RCC 7860 (cell line): ENCODE data around the gene SLC28A1.
"Not testable (repeated sequence)": the region's sequence is repeated elsewhere in the genome, so short reads cannot be mapped to it uniquely, and the experiment has no call there.

Experiments
- DNase-seq: peaks from one replicate; pipeline ENCODE4 v3.0.0-alpha.2; 2015; ENCODE audit warnings: low spot score
- FAIRE-seq: peaks from 2 replicates; lab custom pipeline; 2012; peaks lifted over from hg19 to GRCh38; lab: Jason Lieb, UNC

Gene SLC28A1

DNA sequence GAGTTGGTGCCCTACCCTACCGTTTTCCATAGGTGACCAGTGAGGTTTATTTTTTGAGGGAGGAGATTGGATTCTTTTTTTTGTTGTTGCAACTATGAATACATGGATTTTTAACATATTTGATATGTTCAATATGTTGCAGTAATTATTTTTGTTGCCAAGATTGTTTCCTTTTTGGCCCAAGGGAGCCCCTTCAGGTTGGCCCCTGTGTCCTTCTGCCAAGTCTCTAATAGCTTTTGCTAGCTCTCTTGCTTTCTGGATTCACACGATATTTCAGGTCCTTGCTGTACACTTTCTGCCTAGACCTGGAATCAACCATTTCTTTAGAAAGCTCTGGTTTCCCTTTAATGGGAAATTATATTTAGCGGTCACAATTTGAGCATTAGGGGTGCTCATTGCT, 22.7 kb upstream of the SLC28A1 start:
- FAIRE-seq (no peak), DNase-seq (no peak)

DNA sequence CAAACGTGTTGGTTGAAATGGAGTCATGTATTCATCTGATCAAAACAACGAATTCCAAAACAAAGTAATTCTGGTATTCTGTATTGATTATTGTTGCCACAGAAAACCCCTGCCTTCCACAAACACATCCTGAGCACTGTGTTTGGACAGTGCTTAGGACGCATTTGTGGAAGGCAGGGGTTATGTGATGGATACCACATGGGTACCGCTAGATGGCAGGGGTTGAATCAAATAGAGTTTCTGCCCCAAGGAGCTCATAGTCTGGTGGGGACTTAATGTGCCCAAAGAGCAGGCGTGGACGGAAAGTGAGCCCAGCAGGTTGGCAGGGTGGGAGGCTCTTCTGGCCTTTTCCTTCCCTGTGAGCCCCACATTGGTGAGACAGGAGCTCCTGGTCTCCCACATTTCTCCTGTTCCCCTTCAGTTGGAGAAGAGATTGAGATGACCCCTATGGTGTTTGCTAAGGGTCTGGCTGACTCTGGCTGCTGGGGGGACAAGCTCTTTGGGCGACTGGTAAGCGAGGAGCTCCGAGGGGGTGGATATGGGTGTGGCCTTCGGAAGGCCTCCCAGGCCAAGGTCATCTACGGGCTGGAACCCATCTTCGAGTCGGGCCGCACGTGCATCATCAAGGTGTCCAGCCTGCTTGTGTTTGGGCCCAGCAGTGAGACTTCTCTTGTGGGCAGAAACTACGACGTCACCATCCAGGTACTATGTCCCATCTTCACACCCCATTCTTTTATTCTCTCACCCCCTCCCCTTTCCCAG, 22.1 kb upstream of the SLC28A1 start:
- FAIRE-seq: no peak
- DNase-seq: no peak

DNA sequence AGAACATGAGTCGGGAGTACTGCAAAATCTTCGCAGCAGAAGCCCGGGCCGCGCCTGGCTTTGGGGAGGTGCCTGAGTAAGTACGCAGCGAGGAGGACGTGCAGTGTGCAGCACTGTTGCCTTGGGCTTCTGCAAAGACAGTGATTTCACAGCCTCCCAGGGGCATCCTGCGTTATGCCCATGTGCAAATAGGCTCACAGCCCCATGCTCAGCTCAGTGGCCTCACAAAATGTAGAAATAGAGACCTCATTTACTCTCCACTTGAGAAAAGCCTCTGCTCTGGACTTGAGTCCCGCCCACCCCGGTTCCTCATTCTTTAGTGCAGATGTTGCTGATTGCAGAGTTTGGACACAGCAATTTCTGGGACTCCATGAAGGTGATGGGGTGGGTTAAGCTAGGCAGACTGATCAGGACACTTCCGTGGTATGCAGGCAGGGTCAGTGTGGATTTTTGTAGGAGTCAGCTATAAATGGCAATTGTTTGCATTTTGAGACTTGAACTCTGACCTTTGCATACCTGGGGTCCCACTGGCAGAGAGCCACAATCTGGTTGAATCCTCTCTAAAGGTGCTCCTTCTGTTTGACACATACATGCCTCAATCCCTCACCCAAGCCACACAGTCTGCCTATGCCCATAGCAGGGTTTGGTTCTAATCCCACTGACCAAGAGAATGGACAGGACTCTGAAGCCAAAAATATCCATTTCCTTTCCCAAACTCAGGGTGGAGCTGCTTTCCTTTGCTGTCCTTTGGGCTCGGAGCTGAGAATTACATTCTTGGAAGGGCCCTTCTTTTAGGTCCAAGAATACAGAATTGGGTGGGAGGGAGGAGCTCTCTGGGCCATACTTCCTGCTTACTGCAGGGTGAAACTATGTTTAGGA, 20.7 kb upstream of the SLC28A1 start:
- DNase-seq: no peak
- FAIRE-seq: no peak

DNA sequence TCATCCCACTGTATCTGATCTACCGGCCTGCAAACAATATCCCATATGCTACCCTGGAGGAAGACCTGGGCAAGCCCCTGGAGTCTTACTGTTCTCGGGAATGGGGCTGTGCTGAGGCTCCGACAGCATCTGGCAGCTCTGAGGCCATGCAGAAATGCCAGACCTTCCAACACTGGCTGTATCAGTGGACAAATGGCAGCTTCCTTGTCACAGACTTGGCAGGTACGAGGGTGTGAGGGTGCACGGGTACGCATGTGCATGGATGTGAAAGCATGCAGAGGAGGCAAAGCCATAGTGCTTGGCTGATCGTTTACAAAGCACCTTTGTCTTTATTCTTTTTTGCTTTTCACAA, 20.0 kb upstream of the SLC28A1 start:
- FAIRE-seq: no peak

DNA sequence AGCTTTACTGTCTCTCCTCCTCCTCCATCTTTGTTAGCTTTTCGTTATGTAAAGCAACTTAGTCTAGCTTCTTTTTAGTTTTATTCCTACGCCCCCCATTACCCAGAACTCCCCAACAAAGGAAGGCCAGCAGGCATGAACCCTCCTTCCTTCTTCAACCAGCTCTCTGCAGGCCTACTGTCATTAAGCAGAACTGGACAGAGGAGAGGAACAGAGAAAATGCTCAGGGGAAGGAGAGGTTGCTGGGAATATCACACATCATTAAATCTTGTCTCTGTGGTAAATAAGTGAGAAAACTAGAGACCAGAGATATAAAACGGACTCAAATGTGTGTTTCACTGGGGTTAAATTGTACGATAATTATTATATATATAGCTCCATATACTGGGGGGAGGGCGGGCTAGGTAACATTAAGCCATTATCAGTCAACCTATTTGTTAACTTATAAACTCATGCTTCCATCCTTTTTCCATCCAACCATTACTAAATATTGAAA, 19.3 kb upstream of the SLC28A1 start:
- no peak for FAIRE-seq
- DNase-seq: no peak

More for the DNA sequence above, 20.0 kb upstream of the SLC28A1 start:
- no peak for DNase-seq

DNA sequence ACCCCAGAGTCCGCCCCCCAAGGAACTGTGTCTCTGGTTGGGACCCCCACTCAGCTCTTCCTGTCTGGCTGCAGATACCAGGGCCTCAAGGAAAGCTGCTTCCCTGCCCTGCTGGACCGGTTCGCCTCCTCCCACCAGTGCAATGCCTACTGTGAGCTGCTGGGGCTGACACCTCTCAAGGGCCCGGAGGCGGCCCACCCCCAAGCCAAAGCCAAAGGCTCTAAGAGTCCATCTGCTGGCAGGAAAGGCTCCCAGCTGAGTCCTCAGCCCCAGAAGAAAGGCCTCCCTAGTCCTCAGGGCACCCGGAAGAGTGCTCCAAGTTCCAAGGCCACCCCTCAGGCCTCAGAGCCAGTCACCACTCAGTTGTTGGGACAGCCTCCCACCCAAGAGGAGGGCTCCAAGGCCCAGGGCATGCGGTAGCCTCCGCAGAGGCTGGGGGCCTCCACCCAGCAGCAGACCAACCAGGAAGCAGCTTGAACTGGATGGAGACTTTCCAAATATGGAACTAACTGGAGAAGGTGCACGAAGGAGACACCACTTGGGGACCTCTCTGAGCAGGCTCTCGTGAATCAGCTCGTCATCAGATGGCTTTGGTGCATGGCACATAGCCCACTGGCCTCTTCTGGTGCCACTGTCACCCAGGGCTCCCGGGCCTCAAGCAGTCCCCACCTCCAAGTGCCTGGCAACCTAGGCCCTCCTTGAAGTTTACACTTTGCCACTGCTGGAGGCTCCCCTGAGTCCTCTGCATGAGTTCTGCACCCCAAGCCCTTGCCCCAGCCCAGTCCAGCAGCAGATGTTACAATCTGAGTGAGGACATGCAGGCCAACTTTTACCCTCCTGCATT, 16.2 kb upstream of the SLC28A1 start:
- DNase-seq (no peak), FAIRE-seq (no peak)

DNA sequence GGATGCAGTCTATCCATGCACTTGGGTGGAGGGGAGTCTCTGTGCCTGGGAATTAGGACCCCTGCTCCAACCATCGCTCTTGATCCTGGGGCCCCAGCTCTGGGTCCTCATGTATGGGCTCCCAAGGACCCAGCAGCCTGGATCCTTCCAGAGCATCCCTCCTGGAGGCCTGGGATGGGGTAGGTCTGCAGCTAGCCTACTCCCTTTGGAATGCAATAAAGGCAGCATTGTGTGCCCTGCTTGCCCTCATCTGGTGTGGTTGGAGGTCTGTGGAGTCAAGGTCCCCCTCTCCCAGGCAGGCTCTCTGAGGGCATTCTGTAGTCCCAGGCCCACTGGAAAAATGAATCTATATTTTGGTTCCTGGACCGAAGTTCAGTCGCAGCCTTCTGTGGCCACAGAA, 15.0 kb upstream of the SLC28A1 start:
- DNase-seq: no peak
- FAIRE-seq: no peak

DNA sequence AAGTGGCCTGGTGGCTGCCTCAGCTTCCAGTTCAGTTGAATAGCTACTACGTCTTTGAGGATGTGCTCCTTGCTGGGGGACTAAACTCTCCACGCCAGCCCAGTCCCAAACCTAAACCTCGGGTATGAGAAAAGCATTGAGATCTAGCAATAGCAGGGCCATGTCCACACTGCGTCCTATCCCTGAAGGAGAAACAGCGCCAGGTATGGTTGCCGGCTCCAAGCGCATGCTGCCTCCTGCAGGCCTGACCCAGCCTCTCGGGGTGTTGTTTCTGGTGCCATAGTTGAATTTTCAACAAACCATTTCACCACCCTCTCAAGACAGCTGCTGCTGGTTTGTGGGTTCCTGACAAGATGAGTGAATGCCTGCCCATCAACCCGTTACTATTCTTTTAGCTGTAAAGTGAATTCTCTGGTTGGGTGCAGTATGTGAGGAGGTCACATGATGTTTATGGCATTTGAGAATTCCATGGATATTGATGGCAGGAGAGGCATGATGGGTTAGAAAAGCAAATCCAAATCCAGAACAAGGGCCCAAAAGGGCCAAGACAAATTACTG, 13.0 kb upstream of the SLC28A1 start:
- no peak for DNase-seq
- no peak for FAIRE-seq

DNA sequence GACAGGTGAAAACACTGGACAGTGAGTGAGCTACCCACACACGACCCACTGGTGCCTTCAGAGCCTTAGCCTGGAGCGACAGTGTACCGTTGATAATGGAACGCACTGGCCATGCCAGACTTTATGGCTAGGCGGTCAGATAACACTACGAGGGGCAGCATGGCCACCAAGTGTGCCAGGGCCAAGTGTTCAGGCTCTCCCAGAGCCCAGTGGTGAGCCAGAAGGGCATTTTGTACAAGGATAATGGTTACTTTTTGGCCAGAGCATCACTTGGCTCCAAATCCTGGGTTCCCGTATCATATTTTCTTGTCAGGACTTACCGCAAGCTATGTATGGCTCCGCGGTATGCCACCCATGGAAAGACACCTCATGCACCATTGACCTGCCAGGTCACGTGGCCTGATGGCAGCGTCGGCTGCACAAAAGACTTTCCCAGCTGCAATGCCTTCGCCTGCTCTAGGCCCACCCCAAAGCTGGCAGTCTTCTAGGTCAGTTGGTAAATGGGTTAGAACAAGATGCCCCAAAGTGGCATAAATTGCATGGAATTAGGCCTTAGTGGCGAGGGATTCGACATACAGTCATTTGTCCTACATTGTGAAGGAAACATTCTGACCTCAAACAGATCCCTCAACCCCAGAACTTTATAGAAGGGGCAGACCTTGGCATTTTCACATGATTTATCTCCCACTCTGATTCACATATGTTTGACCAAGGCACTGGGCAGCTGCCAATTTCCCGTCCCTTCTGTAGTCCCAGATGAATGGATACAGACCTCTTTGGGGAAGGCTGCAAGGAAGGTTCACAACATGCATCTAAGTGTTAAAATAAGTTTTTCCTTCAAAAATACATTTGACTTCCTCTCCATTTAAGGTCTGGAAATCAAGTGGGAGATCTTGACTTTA, 12.2 kb upstream of the SLC28A1 start:
- FAIRE-seq (no peak), DNase-seq (no peak)

DNA sequence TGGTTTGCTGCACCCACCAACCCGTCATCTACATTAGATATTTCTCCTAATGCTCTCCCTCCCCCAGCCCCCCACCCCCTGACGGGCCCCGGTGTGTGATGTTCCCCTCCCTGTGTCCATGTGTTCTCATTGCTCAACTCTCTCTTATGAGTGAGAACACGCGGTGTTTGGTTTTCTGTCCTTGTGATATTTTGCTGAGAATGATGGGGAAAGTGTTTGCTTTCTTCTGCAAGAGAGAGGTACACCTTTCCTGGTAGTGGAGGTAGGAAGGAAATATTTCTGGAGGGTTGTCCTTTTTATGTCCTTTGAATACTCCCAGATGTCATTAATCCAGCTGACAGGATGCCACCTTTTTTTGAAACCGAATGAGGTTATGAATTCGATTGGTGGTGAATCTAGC, 10.5 kb upstream of the SLC28A1 start:
- FAIRE-seq (no peak), DNase-seq (no peak)

DNA sequence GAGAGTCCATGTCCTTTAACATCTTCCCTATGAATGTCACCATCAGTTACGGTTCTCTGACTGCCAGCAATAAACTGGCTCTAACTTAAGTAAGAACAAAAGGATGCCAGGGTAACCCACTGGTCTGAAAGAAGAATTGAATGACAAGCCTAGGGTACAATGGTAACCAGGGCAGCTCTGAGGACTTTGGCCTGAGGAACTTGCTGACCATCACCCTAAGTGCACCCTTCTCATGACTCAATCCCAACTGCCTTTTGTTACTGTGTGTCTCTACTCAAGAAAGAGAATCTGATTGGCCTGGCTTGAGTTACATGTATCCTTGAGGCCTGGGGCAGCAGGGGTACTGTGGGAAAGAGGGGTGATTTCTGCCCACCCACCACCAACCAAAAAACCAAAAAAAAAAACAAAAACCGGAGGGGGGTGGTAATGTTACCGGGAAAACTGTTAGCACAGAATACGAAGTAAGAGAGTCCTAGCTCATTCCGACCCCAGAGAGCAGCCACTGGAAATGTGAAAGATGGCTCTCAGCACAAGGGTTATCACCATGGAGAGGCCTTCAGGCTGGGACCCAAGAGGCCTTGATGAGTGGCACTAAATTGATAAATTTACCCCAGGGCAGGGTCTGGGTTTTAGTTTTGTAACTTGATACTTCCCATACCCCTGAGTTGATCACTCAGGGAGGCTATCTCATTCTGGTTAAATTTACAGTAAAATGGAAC, 9.3 kb upstream of the SLC28A1 start:
- FAIRE-seq: no peak
- DNase-seq: no peak

DNA sequence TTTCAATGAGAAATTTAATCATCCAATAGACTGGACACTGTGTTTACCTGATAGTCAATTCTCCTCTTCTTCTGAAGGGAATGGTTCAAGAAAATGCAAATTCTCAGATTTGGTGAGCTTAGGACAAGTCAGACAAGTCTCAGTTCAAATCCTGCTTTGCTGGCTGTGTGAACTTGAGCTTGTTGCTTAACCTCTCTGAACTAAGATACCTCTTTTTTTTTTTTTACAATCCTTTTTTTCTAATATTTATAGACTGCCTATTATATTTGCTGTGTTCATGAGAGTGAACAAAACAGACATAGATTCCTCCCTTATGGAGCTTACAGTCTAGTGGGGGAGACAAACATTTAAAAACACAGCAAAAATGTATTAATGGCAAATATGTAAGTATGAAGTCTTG, 8.2 kb upstream of the SLC28A1 start:
- FAIRE-seq: no peak
- no peak for DNase-seq

DNA sequence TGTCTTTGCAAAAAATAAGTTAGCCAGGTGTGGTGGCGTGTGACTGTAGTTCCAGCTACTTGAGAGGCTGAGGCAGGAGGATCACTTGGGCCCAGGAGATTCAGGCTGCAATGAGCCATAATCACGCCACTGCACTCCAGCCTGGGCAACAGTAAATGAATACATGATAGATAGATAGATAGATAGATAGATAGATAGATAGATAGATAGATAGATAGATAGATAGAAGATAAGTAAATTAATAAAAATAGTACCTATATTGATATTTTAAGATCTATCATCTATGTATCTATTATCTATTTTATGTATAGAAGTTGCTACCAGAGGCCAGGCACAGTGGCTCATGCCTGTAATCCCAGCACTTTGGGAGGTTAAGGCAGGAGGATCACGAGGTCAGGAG, 6.8 kb upstream of the SLC28A1 start:
- not testable (repeated sequence) for FAIRE-seq, DNase-seq

DNA sequence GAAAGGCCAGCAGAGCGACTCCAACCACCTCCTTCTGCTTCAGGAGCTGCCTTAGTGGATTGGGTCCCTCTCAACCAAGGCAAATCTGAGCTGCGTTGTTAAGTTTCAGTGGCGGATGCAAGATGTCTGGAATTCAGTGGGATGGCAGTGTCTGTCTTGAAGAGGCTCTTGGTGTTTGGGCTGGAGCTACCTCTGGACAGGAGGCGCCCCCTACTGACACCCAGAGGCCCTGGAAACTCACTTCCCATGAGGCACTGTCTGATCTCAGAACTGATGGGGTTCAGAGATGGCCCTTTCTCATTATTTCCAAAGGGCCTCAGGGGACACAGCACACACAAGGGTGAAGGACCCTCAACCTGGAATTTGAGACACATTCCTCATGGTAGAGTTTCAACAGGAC, 6.0 kb upstream of the SLC28A1 start:
- FAIRE-seq (no peak), DNase-seq (no peak)

DNA sequence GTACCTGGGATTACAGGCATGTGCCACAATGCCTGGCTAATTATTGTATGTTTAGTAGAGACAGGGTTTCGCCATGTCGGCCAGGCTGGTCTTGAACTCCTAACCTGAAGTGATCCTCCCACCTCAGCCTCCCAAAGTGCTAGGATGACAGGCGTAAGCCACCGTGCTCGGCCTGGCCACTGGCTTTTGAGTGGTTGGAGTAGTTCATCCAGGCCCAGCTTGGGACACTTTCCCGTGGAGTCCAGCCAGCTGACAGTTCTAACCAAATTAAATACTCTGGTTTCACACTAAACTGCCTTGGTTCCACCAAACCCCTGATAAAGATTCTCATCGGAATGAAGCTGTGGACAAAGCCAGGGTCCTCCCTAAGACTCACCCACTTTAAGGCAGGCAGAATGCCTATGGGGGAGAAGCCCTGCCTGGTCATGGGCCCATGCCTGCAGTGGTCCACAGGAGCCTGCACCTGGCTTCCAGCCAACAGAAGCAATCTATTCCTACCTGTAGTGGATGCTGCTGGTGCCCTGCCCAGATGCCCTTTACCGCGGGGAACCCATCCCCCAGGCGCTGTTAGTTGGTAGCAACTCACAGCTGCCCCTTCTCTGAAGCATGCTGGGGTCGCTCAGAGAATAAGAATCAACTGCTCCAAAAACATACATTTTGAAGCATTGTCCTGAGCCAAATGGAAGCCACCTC, 5.2 kb upstream of the SLC28A1 start:
- no peak for DNase-seq
- no peak for FAIRE-seq

DNA sequence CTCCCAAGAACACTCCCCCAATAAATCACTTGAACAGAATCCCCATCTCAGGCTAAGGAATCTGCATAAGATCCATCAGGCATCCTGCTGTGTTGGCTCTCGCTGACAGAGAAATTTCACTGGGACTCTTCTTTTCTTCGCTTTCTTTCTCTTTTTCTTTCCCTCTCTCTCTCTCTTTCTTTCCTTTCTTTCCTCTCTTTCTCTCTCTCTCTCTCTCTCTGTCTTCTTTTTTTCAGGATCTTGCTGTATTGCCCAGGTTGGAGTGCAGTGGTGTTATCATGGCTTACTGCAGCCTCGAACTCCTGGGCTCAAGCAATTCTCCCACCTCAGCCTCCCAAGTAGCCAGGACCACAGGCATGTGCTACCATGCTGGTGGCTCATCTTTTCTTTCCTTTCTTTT, 4.5 kb upstream of the SLC28A1 start:
- no peak for DNase-seq
- FAIRE-seq: no peak

DNA sequence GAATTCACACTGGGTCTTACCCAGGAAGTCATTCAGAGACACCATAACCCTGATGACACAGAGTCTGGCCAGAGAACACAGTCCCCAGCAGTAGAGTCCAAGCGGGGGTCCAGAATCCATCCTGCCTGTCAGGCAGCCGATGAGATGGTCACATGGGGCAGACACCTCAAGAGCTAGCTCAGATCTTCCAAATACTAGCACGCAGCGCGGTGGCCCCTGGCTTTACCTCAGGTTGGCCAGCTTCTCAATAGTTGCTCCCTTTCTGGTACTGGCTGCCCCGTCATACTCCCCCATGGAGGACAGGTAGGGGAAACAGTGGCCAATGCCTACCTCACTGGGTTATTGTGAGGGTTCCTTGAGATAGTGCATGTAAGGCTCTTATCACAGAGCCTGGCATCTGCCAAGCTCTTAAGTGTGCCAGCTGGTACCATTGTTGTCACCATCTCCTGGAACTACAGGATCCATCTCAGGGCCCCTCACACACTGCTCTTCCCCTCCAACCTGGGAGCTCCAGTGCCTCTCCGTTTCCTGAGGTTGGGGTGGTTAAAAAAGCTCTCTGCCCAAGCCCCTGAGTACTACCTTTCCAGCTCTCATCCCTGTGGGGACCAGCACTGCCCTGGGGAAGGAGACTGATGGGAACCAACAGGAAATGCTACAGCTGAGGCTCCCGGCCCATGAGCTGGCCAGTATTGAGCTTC, 3.5 kb upstream of the SLC28A1 start:
- FAIRE-seq: no peak
- no peak for DNase-seq

DNA sequence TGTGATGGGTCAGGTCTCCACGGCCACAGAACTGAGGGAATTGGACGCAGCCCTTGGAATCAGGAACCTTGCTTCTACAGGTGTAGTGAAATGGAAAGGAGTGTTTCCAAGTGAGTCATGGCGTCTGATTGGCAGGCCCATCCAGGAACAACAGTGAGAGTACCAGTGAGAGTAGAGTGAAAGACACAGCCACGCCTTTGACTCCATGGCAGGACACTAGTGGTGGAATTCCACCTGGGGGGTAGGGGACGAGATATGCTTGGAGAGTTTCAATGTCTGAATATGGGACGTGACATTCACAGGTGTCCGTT, 3.0 kb upstream of the SLC28A1 start:
- DNase-seq (no peak), FAIRE-seq (no peak)
